GM19468 (cell line): ENCODE measurements around the gene CDKN1C.
A peak's percentile ranks its signal among the peaks of the same experiment; 100 is the strongest.
"Not testable (repeated sequence)": the region's sequence is repeated elsewhere in the genome, so short reads cannot be mapped to it uniquely, and the experiment has no call there.

Source experiments
- ATAC-seq: cut with Tn5 transposase; IDR thresholded peaks from one replicate; pipeline ENCODE4 v1.9.1; 2021; ENCODE audit warnings: mild to moderate bottlenecking, moderate library complexity, moderate number of reproducible peaks; ENCODE audit not compliant: unreplicated experiment; ENCODE audit errors: extremely low read depth

The CDKN1C gene

DNA sequence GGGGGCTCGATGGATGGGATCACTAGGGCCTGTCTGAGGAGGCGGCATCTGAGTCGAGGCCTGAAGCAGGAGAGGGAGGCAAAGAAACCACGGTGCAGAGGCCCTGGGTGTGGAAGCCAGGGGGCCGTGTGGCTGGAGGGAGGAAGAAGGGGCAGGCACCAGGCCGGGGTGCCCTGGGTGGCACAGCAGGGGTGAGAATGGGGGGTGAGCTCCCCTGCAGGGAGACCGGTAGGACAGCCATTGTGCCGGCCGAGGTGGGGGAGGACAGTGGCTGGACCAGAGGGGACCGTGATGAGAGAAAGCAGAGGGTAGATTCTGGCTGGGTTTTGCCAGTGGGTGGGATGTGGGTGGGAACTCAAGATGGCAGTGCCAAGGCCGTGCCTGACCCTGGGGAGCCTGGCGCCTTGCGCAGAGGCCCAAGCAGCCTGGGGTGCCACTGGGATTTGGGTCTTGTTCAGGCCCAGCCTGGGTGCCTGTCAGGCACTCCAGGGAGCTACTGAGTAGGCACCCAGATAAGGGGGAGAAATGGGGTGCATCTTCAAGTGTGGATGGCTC lies 24.9 kb upstream of the CDKN1C start:
- no peak for ATAC-seq

DNA sequence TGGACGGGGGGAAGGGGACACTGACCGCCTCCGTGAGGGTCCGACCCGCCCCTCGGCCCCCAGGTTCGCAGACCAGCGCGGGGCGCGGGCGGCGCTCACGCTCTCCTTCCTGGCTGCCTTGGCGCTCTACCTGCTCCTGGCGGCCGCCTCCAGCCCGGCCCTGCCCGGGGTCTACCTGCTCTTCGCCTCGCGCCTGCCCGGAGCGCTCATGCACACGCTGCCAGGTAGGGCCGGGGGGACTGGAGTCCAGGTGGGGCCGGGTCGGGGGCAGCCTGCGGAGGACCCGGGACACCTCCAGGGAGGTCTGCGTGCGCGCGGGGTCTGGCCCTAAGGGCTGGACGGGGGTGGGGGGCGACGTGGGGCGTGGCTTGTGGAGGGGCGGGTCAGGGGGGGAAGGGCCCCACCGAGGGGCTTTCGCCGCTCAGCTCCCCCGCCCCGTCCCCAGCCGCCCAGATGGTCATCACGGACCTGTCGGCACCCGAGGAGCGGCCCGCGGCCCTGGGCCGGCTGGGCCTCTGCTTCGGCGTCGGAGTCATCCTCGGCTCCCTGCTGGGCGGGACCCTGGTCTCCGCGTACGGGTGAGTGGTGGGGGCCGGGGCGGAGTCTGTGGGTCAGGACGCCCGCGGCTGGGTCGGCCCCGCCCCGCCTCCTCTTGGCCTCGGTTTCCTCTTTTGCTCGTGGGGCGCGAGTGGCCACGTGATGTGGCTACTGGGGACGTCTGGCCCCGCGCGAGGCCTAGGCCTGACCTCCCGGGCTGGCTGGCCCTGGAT lies 23.7 kb upstream of the CDKN1C start:
- ATAC-seq: no peak

DNA sequence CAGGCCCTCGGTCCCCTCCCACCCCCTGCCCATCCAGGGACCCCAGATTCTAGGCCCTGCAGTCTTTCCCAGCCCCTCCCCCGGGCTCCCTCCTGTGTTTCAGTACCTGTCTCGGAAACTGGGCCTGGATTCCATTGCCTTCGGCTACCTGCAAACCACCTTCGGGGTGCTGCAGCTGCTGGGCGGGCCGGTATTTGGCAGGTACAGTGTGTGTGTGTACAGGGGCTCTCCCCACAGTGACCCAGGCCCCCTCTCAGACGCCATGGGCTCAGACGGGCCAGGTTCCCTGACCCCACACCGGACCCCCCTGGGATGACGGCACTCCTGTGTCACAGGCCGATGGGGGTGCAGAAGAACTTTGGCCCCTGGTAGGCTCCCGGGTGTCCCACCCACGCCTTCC lies 22.6 kb upstream of the CDKN1C start:
- ATAC-seq: no peak

DNA sequence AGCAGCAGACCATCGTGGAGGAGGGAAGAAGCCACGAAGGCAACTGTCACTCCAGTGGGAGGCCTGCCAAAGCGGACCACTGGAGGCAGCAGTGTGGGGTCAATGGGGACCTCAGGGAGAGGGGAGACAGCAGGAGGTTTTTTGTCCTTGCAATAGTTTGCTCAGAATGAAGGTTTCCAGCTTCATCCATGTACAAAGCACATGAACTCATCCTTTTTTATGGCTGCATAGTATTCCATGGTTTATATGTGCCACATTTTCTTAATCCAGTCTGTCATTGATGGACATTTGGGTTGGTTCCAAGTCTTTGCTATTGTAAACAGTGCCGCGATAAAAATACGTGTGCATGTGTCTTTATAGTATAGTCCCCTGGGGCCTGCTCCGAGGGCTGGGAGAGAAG lies 19.7 kb upstream of the CDKN1C start:
- not testable (repeated sequence) for ATAC-seq

DNA sequence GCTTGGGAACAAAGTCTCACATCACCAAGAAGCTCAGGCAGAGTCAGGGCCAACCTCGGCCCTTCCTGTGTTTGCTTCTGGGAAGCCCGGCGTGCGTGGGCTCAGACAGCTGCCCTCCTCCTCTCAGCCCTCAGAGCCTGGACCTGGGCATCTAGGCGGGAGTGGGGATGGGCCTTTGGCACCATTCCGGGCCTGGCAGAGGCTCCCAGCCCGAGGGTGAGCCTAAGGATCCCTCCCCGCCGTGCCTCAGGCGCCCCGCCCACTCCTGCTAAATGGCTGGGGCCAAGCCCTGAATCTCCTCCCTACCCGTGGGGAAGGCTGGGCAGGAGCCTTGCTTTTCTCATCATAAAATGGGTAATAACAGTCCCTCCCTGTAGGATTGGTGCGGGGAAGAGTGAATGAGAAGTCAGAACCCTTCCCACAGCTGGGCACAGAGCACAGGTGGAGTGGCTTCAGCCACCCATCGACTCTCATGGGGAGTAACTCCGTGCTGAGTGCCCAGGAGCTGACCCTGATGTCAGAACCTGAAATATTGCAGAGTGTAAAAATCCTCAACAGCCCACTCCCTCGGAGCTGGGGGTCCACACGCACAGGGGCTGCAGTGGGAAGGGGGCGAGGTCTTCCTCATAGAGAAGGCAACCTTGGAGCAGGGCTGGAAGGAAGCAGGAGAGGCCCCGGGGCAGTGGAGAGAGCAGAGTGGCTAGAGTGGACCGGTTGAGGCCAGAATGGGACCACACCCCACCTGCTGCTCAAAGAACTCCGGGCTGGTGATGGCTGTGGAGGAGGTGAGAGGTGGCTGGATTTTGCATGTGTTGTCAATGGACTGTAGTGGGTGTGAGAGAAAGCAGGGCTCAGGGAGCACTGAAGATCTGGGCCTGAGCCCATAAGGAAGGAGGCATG lies 18.8 kb upstream of the CDKN1C start:
- ATAC-seq: no peak

DNA sequence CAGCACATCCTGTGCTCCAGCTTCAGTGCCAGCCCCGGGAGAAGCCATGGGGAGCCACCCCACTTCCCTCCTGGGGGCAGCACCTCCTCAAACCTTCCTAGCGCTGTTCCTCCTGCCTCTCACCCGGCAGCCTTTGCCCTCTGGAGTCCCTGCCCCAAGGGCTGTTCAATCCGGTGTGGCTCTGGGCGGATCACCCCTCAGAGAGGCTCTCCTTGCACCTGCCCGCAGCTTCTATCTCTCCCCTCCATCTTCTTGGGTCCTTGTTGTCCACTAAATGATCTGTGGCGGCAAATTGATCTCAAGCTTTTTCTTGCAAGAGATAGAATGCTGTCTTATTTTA lies 18.1 kb upstream of the CDKN1C start:
- ATAC-seq: no peak

DNA sequence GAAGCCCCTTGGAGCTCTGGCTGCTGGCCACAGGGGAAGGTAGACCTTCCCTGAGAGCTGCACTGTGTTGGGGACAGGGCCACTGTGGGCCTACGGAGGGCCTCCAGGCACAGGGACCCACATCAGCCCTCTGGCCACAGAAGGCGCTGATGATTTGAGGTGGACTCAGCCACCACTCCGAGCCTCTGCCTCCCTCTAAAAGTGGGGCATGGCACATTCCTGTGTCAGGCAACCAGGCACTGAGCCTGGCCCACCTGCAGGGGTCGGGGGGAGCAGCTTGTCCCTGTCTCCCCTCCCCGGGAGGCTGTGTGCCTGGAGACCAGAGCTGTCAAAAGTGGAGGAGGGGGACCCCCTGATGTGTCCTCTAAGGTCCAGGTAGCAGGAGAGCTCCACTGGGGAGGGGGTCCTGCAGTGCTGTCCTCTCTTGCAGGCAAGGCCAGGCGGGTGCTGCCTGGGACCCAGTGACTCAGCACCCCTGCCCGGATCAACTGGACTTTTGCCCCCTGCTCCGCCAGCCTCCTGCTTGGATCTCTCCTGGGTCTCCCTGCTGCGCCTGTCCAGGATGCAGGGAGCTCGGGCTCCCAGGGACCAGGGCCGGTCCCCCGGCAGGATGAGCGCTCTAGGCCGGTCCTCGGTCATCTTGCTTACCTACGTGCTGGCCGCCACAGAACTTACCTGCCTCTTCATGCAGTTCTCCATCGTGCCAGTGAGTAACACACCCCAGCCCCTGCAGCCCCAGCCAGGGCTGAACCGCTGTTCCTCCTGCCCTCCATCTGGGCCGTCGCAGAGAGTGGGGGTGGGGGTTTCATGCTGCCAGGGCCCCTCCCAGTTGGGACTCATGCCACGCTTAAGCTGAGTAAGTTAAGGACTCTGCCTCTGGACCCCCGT lies 17.5 kb upstream of the CDKN1C start:
- ATAC-seq: no peak

DNA sequence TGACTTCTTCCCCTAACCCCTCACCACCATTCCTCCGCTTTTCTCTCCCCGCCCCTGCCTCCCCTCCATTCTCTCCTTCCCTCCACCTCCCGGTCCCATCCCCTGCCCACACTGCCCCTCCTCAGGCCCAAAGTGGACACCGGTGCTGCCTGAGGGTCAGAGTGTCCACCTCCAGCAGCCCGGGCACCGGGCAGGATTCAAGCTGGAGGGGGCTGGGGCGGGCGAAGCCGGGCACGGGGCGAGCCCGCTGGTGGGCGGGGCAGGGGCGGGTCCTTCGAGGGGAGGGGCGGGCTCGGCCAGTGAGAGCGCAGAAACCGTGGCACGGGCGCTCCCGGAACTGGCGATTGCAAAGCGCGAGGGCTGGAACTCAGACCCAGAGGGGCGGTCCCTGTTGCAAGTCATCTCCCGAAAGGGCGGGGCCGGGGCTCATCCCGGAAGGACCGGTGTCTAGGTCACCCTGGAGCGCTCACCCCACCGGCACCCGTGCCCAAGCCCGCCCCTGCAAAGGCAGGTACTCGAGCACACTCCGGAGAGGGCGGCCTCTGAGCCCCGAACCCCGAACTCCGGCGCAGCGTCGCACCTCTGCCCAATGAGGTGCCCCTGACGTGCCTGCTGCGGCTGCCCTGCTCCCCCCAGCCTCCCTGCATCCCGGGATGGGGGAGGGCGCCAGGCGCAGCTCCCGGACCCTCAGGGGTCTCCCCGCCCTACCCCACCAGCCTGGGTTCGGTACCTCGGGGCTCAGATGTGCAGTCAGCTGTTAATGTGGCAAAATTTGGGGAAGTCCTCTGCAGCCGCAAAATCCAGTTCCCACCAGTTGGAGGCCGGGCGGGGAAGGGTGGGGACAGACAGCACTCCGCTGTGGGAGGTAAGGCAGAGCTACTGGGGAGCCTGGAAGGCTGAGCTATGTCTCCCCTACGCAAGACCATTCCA lies 16.5 kb upstream of the CDKN1C start:
- peak; percentile 82 for ATAC-seq

DNA sequence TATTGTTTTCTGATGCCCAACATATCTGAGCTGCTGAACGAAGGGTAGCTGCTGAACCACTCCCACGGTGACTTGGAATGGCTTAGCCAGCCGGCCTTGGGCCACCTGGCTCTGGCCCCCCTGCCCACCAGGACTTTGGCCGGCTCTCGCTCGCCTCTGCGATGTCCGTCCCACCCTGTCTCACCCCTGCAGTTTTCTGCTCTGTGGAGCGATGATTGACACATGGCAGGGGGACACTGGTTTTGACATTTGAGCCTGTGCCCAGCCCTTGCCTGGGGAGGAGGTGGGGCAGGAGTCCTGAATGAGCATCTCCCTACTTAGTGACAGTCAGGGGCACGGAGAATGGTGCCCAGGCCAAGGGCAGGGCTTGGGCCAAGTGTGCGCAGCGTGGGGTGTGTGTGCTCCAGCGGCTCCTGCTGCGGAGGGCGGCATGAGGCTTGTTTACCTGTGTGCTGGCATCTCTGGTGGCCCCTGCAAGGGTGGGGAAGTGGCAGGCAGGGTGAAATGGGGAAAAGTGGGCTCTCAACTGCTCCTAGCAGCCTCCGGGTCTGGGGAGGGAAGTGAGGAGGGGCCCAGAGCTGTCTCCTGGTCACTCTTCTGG lies 15.7 kb upstream of the CDKN1C start:
- no peak for ATAC-seq

DNA sequence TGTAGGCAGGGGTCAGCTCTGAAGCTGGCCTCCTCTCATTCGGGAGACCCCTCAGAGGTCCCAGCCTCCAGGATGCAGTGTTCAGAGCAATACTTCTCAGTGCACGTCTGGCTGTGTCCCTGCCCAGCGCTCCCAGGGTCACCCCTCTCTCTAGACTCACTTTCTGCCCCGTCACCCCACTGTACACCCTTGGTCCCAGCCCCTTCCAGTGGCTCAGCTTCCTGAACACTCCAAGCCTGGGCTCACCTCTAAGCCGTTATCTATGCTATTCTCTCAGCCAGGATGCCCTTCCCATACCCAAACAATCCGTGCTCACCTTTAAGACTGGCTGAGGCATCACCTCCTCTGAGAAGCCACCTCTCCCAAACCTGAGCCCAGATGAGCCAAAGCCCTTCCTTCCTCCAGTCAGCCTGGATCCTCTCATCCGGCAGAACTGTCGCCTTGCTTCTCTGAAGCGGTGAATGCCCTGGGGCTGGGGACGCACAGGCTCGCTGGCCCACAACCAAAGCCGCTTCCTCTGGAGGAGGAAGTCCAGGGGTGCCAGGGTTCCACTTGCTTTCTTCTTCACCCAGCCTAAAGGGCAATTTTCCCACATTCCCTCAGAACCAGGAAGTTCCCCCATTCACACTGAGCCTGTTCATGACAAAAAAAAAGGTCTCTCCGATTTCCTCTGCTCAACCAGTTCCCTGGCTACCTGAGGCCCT lies 13.7 kb upstream of the CDKN1C start:
- no peak for ATAC-seq

DNA sequence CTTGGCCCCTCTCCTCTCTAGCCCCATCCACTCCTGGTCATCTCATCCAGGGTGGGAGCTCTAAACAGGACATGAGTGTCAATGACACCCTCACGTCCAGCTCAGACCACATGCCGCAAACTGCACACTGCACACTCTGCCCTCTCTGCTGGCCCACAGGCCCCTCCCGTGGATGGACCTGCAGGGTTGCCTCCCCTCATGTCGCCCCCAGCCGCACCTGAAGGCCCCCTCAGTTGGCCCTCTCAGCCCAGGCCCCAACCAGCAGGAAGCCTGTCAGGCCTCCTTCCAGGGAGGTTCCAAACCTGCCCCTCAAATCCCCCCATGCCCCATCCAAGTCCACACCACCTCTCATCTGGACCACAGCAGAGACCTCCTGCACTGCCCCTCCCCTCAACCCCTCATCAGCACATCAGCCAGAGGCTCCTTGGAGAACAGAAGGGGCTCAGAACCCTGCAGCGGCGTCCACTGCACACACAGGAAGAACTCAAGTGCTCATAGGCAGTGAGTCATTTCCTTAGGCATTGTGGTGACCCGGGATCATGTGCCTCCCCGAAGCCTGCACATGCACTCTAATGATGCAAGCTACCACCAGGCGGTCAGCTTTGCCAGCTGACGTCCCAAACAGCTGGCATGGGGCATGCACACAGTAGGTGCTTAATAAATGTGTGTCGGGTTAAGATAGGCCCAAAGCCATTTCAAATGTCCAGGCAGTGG lies 12.9 kb upstream of the CDKN1C start:
- no peak for ATAC-seq

DNA sequence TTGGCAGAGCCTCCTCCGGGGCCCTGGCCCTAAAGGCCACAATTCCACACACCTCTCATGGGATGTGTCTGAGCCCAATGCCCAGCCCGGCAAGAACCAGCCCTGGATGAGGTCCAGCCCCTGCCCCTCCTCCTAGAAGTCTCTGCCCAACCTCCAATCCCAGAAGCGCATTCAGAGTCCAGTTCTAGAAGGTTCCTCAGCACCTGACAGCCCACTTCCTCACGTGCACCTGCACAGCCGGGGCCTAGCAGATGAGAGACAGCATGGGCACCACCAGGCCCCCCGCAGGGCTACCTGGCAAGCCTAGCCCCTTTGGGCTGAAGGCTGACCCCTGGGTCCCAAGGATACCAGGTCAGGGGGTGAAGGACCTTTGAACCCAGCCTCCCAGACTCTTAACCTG lies 11.5 kb upstream of the CDKN1C start:
- no peak for ATAC-seq

DNA sequence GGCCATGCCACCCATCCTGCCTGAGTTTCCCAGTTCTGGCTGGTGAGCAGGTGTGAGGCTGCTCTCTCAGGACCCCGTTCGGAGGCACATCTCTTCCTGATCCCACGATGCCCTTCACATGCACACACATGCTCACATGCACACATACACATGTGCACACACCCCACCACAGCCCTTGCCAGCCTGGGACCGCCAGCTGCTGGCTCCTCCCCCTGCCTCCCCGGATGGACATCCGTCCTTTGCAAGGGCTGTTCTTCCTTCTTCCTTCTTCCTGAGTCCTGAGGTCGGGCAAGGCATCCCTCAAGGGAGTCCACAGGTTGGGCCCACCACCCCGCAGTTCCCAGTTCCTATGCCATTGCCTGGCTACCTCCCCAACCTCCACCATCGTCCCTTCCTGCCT lies 10.5 kb upstream of the CDKN1C start:
- no peak for ATAC-seq

DNA sequence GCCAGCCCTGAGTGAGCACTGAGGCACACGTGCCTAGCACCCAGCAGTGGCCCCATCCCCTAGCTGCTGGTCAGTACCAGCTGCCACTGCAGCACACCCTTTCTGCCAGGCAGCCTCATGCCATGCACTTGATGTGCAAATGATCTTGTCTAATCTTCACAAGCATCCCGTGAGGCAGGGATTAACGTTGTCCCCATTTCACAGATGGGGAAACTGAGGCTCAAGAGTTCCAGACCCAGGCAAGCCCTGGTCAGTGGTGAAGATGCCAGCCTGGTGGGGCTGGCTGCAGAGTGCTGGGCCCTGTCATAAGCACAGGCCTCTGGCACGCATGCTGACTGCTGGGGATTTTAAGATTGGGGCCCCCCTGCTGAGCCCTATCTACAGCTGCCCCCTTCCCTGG lies 8.4 kb upstream of the CDKN1C start:
- no peak for ATAC-seq

DNA sequence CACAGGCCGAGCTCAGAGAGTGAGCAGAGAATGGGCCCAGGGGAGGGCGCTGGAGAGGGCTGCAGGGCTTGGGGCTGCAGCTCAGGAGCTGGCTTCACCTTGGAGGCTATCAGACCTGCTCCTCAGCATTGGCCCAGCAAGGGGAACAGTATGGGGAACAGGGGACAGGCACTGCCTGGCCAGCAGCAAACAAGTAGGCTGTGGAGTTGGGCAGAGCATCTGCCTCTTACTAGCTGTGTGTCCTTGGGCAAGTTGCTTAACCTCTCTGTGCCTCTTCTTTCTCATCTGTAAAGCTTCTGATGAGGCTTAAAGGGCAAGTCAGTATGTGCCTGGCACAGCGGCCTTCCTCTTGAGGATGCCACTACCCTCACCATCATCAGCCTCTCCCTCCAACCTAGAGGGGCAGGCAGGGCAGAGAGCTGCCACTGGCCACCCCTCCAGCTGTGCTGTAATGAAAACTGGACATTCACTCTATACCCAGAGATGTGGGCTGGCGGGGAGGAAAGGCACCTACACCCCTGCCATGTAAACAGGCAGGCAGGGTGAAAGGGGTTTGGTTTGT lies 7.5 kb upstream of the CDKN1C start:
- ATAC-seq: no peak

DNA sequence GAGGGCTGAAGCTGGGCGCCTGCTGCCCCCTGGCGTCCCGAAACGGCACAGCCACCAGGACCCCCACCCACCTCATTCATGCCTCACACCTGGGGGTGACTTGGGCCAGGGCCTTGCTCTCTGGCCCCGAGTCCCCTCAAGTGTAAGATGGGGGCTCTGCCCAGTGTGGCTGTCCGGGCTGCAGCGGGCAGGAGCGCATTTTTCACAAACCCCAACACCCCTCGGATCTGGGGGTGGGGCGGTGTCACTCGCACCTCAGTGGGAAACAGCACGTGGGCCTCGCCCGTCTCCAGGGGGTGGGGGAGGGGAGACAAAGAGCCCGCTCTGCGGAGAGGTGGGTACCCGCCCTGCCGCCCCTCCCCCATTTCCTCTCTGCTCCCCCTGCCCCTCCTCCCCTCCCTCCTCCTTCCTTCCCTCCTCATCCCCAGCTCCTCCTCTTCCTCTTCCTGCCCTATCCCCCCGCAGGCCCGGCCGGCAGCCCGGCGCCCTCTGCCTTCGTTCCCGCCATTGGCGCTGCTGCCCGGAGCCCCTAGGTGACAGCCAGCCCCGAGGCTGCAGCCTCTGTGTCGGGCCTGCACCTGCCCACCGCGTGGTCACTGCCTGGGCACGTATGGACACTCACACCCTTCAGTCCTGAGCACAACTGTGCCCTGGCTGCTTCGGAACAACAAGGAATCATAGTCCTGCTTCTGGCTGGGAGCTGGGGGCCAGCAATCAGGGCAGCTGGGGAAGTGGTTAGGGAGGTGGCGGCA lies 6.8 kb upstream of the CDKN1C start:
- no peak for ATAC-seq
